GM13976 (cell line): Measurements from ENCODE around the gene DNAJC21.
A peak's percentile ranks its signal among the peaks of the same experiment; 100 is the strongest.

Source experiments
- DNase-seq: peaks from one replicate; pipeline ENCODE4 v3.0.0; 2012; ENCODE audit warnings: low spot score
- in situ Hi-C: fragments of 300-500 bp; cut with MboI; formaldehyde crosslinking; loops from one replicate; pipeline ENCODE4 v1.12.0; 2022; ENCODE audit warnings: low sequenced_read_pairs, mixed read lengths, inconsistent platforms; ENCODE audit not compliant: unreplicated experiment
- TF ChIP-seq, protein P1 (sequence below): IDR thresholded peaks from 2 replicates; pipeline ENCODE4 v1.5.1; 2012; ENCODE audit warnings: borderline replicate concordance, mild to moderate bottlenecking; ENCODE audit not compliant: insufficient read depth; ENCODE audit errors: extremely low read depth, missing control alignments, control extremely low read depth

DNAJC21 gene

DNA sequence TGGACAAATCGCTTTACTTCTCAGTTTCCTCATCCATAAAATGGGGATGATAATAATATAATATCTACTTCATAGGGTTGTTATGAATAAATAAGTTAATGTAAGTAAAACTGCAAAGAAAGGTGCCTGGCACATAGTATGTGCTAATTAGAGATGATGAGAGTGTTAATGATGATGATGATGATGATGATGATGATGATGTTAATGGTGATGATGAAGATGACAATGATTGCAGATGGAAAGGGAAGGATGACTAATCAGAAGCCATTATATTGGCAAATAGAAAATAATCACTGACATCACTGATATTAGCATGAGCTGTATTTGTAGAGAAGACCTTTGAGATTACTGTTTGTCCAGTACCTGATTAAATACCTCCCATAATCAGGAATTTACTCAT is 34.6 kb upstream of the DNAJC21 start:
- in situ Hi-C loops: loop anchor here (10.0 kb wide), 1 partner anchor 410 kb away; no protein-coding TSS in a partner anchor
- TF ChIP-seq, protein P1, sequence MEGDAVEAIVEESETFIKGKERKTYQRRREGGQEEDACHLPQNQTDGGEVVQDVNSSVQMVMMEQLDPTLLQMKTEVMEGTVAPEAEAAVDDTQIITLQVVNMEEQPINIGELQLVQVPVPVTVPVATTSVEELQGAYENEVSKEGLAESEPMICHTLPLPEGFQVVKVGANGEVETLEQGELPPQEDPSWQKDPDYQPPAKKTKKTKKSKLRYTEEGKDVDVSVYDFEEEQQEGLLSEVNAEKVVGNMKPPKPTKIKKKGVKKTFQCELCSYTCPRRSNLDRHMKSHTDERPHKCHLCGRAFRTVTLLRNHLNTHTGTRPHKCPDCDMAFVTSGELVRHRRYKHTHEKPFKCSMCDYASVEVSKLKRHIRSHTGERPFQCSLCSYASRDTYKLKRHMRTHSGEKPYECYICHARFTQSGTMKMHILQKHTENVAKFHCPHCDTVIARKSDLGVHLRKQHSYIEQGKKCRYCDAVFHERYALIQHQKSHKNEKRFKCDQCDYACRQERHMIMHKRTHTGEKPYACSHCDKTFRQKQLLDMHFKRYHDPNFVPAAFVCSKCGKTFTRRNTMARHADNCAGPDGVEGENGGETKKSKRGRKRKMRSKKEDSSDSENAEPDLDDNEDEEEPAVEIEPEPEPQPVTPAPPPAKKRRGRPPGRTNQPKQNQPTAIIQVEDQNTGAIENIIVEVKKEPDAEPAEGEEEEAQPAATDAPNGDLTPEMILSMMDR: no peak
- no peak for DNase-seq

DNA sequence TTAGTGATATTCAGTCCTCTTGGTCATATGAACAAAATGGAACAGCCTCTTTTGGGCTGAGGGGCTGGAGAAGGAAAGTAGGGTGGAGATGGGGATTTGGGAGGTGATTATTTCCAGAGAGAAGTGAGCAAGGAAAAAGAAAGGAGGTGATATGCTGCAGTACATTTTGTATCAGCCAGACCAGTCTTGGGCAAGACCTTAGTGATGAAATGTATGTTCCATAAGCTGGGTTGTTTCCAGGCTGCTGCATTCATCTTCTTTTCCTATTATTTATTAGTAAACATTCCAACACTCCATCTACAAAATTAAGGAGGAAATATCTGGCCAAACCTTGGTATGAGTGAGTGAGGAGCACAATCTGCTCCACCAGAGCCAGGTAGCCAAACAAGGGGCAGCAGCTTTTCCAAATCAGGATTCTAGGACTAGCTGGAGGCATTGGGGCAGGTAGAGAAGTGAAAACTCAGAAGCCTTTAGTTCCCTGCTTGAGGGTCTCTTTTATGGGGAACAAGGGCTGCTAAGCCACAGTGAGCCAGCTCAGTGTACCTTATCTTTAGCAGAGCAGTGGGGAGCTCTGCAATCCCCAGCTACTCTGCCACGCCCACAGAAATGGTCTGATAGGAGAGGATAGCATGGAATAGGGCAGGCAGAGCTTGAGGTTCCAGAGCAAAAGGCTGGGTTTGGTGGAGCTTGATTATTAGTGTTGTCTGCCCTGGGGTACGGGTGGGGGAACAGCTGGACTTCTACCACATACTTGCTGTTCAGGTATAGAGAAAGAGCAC is 33.5 kb upstream of the DNAJC21 start:
- in situ Hi-C loops: loop anchor here (10.0 kb wide), 1 partner anchor 411 kb away; no protein-coding TSS in a partner anchor
- TF ChIP-seq, protein P1: no peak
- DNase-seq: no peak

DNA sequence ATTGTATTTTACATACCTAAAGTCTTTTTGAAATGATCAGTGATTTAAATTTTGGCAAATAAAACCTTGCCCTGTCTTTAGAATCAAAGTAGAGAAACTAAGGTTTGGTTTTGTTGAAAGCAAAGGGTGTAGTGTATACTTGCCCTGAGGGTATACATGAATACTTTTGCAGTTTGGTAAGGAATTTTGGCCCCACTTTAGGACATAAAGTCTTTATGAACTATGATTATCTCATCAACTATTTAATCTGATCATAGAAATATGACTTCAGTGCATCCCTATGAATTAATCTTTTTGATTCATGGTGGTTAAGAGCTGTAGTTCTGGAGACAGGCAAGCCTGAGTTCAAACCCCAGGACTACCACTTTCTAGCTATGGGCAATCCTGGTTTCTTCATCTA is 31.7 kb upstream of the DNAJC21 start:
- in situ Hi-C loops: loop anchor here (10.0 kb wide), 1 partner anchor 413 kb away; no protein-coding TSS in a partner anchor
- TF ChIP-seq, protein P1: no peak
- no peak for DNase-seq

DNA sequence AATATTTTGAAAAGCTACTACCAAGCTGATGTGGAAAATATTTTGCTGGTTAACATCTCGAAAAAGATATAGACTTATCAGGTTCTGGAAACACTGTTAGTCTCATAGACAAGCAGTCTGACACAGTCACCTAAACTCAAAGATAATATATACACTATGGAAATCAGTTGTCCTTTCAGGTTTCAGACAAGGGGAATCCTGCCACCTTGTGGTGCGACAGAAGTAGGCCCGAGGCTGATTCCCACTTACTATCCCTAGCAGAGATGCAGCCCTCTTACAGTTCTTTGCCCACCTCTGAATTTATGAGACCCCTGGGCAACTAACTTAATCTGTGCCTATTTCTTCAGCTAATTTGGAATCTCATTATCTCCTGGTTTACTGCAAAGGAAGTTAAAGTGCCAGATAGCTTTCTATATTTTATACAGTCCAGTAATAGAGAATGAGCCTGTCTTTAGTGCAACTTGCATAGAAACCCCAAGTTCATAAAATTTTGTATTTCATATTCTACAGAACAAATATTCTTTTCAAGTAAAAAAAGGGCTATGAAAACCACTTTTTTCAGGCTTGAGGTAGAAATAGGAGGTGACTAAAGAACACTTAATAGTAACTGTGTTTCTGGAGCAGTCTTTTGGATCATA is 31.0 kb upstream of the DNAJC21 start:
- peak; percentile 55 for DNase-seq
- TF ChIP-seq, protein P1: peak; percentile 81
- in situ Hi-C loops: loop anchor here (10.0 kb wide), 1 partner anchor 414 kb away; no protein-coding TSS in a partner anchor

DNA sequence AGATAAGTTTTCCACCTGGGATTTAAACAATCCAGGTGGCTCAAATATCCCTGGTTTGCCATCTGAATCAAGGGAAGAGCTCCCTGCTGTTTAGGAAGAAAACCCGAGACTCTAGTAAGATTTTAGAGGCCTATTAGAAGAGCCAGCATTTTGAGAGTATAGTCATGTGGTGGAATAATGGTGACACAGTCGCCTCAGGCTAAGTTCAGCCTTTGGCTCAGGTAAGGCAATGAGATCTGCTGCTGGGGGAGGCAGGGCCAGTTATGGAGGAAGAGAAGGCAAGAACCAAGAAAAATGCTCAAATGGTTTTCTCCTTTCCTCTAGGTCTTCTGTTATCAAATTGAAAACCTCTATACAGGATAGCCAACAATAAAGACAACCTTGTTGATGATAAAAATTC is 30.3 kb upstream of the DNAJC21 start:
- in situ Hi-C loops: loop anchor here (10.0 kb wide), 1 partner anchor 414 kb away; no protein-coding TSS in a partner anchor
- TF ChIP-seq, protein P1: no peak
- DNase-seq: no peak

DNA sequence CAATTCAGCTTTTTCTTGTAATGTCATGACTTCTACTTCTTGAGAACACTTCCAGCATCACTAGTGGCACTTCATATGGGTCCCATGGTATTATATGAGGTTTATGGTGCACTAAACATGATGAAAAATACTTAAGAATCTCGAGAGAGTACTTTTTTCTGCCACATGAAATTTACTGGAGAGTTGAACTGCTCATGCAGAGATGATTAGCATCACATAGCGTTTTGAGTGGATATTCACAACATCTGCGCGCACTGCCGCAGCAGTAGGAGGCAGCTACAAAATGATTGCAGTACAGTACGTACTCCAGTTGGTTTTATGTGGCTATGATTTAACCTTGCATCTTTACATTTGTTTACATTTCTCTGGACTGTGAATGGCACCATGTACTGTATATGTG is 28.7 kb upstream of the DNAJC21 start:
- TF ChIP-seq, protein P1: no peak
- no peak for DNase-seq
- in situ Hi-C loops: no loop called here
